H1 (cell line): Measurements from ENCODE around the gene POLR3C. TPM values are rescaled to one million over a fixed set of nuclear protein-coding genes. Genes with fewer than 3 reads are reported as not detected.

Experiments used
- CTCF ChIA-PET: fragments of 300-600 bp; sonication (Branson Sonifier 250); formaldehyde crosslinking; loops from one replicate; lab custom pipeline; 2021; ENCODE audit not compliant: partially characterized antibody; lab: Charles Lee
- POLR2A ChIA-PET: fragments of 300-600 bp; sonication (Branson Sonifier 250); formaldehyde crosslinking; loops from one replicate; lab custom pipeline; 2021; ENCODE audit warnings: inconsistent platforms; ENCODE audit not compliant: partially characterized antibody; lab: Charles Lee
- DNase-seq, 2 experiments: peaks; one replicate each; pipeline versions ENCODE4 v3.0.0 to v3.0.0-alpha.2; 2010 to 2022; ENCODE audit warnings: low spot score in 2 of 2, low read depth in 1 of 2, mixed read lengths in 1 of 2
- FAIRE-seq: peaks from 2 replicates; lab custom pipeline; 2011; peaks lifted over from hg19 to GRCh38; lab: Jason Lieb, UNC
- H2AFZ ChIP-seq: 2 replicates; pipeline ENCODE4 v1.8.1; 2012; ENCODE audit warnings: low read length, inconsistent platforms
- H2AK5ac ChIP-seq: 2 replicates; pipeline ENCODE4 v1.6.1; 2013; ENCODE audit warnings: low read depth, low read length
- H2BK120ac ChIP-seq: replicated peaks from 2 replicates; pipeline ENCODE3; 2013; ENCODE audit warnings: low read depth, low read length, inconsistent platforms
- H2BK12ac ChIP-seq: 2 replicates; pipeline ENCODE4 v1.6.1; 2013; ENCODE audit warnings: low read depth, low read length
- H2BK15ac ChIP-seq: 2 replicates; pipeline ENCODE4 v1.6.1; 2013; ENCODE audit warnings: low read length
- H2BK20ac ChIP-seq: 2 replicates; pipeline ENCODE4 v1.6.1; 2013; ENCODE audit warnings: low read length
- H2BK5ac ChIP-seq: 2 replicates; pipeline ENCODE4 v1.6.1; 2013; ENCODE audit warnings: low read depth, low read length
- H3K14ac ChIP-seq: 2 replicates; pipeline ENCODE4 v1.6.1; 2013; ENCODE audit warnings: inconsistent platforms; ENCODE audit not compliant: insufficient read length
- H3K18ac ChIP-seq: 2 replicates; pipeline ENCODE4 v1.6.1; 2013; ENCODE audit warnings: low read length; ENCODE audit errors: extremely low read depth
- H3K23ac ChIP-seq: 2 replicates; pipeline ENCODE4 v1.6.1; 2013; ENCODE audit warnings: inconsistent platforms; ENCODE audit not compliant: insufficient read length
- H3K23me2 ChIP-seq: 2 replicates; pipeline ENCODE4 v1.6.1; 2013; ENCODE audit warnings: low read depth, low read length
- H3K27ac ChIP-seq: 2 replicates; pipeline ENCODE4 v1.6.1; 2011; ENCODE audit warnings: low read depth, low read length, inconsistent platforms
- H3K27me3 ChIP-seq, 4 experiments: replicated peaks in 1 of 4; 1 replicate in 1 of 4; 2 replicates in 3 of 4; pipeline versions ENCODE4 v1.6.1 to v1.8.1; 2011 to 2013; ENCODE audit warnings: low read length in 3 of 4, mild to moderate bottlenecking in 3 of 4, inconsistent platforms in 2 of 4, mixed read lengths in 2 of 4, moderate library complexity in 1 of 4; ENCODE audit not compliant: control insufficient read depth in 3 of 4, insufficient read depth in 3 of 4; ENCODE audit errors: extremely low read depth in 1 of 4
- H3K36me3 ChIP-seq, 4 experiments: 2 replicates each; pipeline versions ENCODE4 v1.6.1 to v1.8.1; 2011 to 2013; ENCODE audit warnings: mild to moderate bottlenecking in 4 of 4, low read length in 3 of 4, moderate library complexity in 2 of 4, control low read depth in 1 of 4, inconsistent platforms in 1 of 4; ENCODE audit not compliant: insufficient read depth in 4 of 4, control insufficient read depth in 2 of 4
- H3K4ac ChIP-seq: replicated peaks from 2 replicates; pipeline ENCODE3; 2013; ENCODE audit warnings: low read length, low read depth, mixed read lengths, inconsistent platforms; ENCODE audit not compliant: insufficient read length
- H3K4me1 ChIP-seq, 4 experiments: replicated peaks in 1 of 4; 1 replicate in 1 of 4; 2 replicates in 3 of 4; pipeline versions ENCODE4 v1.6.1 to v1.8.1; 2011 to 2013; ENCODE audit warnings: low read length in 3 of 4, inconsistent platforms in 2 of 4, mixed read lengths in 1 of 4; ENCODE audit not compliant: insufficient read depth in 4 of 4, control insufficient read depth in 3 of 4
- H3K4me2 ChIP-seq, 2 experiments: 2 replicates each; pipeline versions ENCODE4 v1.6.1 to v1.8.1; 2011 to 2013; ENCODE audit warnings: low read depth in 2 of 2, low read length in 2 of 2, control low read depth in 1 of 2, inconsistent platforms in 1 of 2, mild to moderate bottlenecking in 1 of 2; ENCODE audit not compliant: insufficient read depth in 1 of 2
- H3K4me3 ChIP-seq, 4 experiments: fragments of 200-600, 300-600 bp in 1 of 4; sonication (generic), shearing (Covaris generic), sonication (Bioruptor Twin) in 1 of 4; 2 replicates each; pipeline versions ENCODE4 v1.5.1 to v1.8.1; 2011 to 2016; ENCODE audit warnings: low read length in 4 of 4, low read depth in 3 of 4, control low read depth in 2 of 4, inconsistent platforms in 2 of 4, mild to moderate bottlenecking in 2 of 4, mixed read lengths in 1 of 4, moderate library complexity in 1 of 4; ENCODE audit not compliant: insufficient read depth in 2 of 4; ENCODE audit errors: extremely low read depth in 1 of 4
- H3K56ac ChIP-seq: replicated peaks from 2 replicates; pipeline ENCODE3; 2013; ENCODE audit warnings: low read depth, mild to moderate bottlenecking, mixed read lengths, low read length, inconsistent platforms; ENCODE audit not compliant: insufficient read length
- H3K79me1 ChIP-seq: 2 replicates; pipeline ENCODE4 v1.6.1; 2013; ENCODE audit warnings: low read depth, low read length, control low read depth
- H3K79me2 ChIP-seq, 2 experiments: 2 replicates each; pipeline versions ENCODE4 v1.6.1 to v1.8.1; 2012 to 2013; ENCODE audit warnings: low read length in 2 of 2, mild to moderate bottlenecking in 2 of 2, inconsistent platforms in 1 of 2; ENCODE audit not compliant: insufficient read depth in 2 of 2, control insufficient read depth in 1 of 2
- H3K9ac ChIP-seq, 4 experiments: replicated peaks in 1 of 4; 1 replicate in 1 of 4; 2 replicates in 3 of 4; pipeline versions ENCODE4 v1.6.1 to v1.8.1; 2011 to 2013; ENCODE audit warnings: low read depth in 3 of 4, low read length in 3 of 4, control low read depth in 2 of 4, mild to moderate bottlenecking in 2 of 4, moderate library complexity in 2 of 4, inconsistent platforms in 1 of 4; ENCODE audit errors: extremely low read depth in 1 of 4
- H3K9me3 ChIP-seq, 2 experiments: 2 replicates each; pipeline versions ENCODE4 v1.6.1 to v1.8.1; 2012 to 2013; ENCODE audit warnings: mild to moderate bottlenecking in 2 of 2, moderate library complexity in 2 of 2, control low read depth in 1 of 2, inconsistent platforms in 1 of 2, low read depth in 1 of 2, low read length in 1 of 2, mixed read lengths in 1 of 2; ENCODE audit not compliant: insufficient read depth in 2 of 2
- H4K20me1 ChIP-seq, 2 experiments: replicated peaks in 1 of 2; 2 replicates each; pipeline versions ENCODE3 to v1.8.1; 2011 to 2013; ENCODE audit warnings: inconsistent platforms in 2 of 2, low read length in 2 of 2, mild to moderate bottlenecking in 1 of 2; ENCODE audit not compliant: insufficient read depth in 2 of 2, control insufficient read depth in 1 of 2
- H4K5ac ChIP-seq: 2 replicates; pipeline ENCODE4 v1.6.1; 2013; ENCODE audit warnings: low read length, low read depth, mixed read lengths, inconsistent platforms; ENCODE audit not compliant: insufficient read length
- H4K8ac ChIP-seq: 2 replicates; pipeline ENCODE4 v1.8.0; 2013; ENCODE audit warnings: mild to moderate bottlenecking, moderate library complexity, low read length, inconsistent platforms; ENCODE audit not compliant: insufficient read depth; ENCODE audit errors: extremely low read depth
- H4K91ac ChIP-seq: replicated peaks from 2 replicates; pipeline ENCODE3; 2013; ENCODE audit warnings: low read length, mixed read lengths, inconsistent platforms; ENCODE audit not compliant: insufficient read length
- BACH1 ChIP-seq: IDR thresholded peaks from 2 replicates; pipeline ENCODE4 v1.6.1; 2012; ENCODE audit warnings: low read length, improper control_type of control experiment
- KDM1A ChIP-seq: fragments of 200-600, 300-600 bp; sonication (generic); IDR thresholded peaks from 2 replicates; pipeline ENCODE4 v1.7.1; 2016; ENCODE audit warnings: mild to moderate bottlenecking, low read length, borderline replicate concordance
- PHF8 ChIP-seq: fragments of 200-600 bp; sonication (generic); conservative IDR thresholded peaks from 2 replicates; pipeline ENCODE4 v1.7.1; 2012; ENCODE audit warnings: low read depth, mild to moderate bottlenecking, inconsistent platforms, low read length, moderate library complexity
- POLR2A ChIP-seq, 2 experiments: IDR thresholded peaks; 1 replicate in 1 of 2; 2 replicates in 1 of 2; pipeline ENCODE4 v1.6.1; 2011; ENCODE audit warnings: low read depth in 2 of 2, low read length in 2 of 2, mild to moderate bottlenecking in 2 of 2; ENCODE audit errors: control extremely low read depth in 1 of 2
- POLR2AphosphoS5 ChIP-seq: IDR thresholded peaks from 2 replicates; pipeline ENCODE4 v1.6.1; 2011; ENCODE audit warnings: low read depth, low read length
- RNF2 ChIP-seq: fragments of 200-900, 300-1000 bp; sonication (generic); IDR thresholded peaks from 2 replicates; pipeline ENCODE4 v1.7.1; 2016; ENCODE audit warnings: borderline replicate concordance, low read depth, mild to moderate bottlenecking, antibody characterized with exemption, low read length; ENCODE audit not compliant: poor library complexity, severe bottlenecking; ENCODE audit errors: missing control alignments
- SAP30 ChIP-seq: fragments of 300-600 bp; sonication (generic); IDR thresholded peaks from 2 replicates; pipeline ENCODE4 v1.7.1; 2012; ENCODE audit warnings: low read length, moderate library complexity, mild to moderate bottlenecking, inconsistent platforms; ENCODE audit not compliant: insufficient read depth, insufficient replicate concordance
- SIRT6 ChIP-seq: IDR thresholded peaks from one replicate; pipeline ENCODE4 v1.7.1; 2012; ENCODE audit warnings: low read length, inconsistent platforms
- SRF ChIP-seq: IDR thresholded peaks from 2 replicates; pipeline ENCODE4 v1.6.1; 2011; ENCODE audit warnings: mild to moderate bottlenecking, low read depth, low read length, moderate library complexity
- TBP ChIP-seq: IDR thresholded peaks from 2 replicates; pipeline ENCODE4 v1.6.1; 2011; ENCODE audit warnings: low read depth, low read length, improper control_type of control experiment
- USF2 ChIP-seq: IDR thresholded peaks from 2 replicates; pipeline ENCODE4 v1.6.1; 2011; ENCODE audit warnings: low read length, improper control_type of control experiment
- whole genome bisulfite sequencing, 2 experiments: shearing (Covaris generic) in 1 of 2; methylation state at CpG; one replicate each; pipeline versions ENCODE4 v1.1.6 to v1.1.7; 2013 to 2015; ENCODE audit warnings: low lambda C conversion rate in 2 of 2, mixed read lengths in 2 of 2, inconsistent platforms in 1 of 2, low coverage in 1 of 2, missing lambda C conversion rate in 1 of 2; ENCODE audit not compliant: insufficient replicate concordance in 2 of 2, insufficient coverage in 1 of 2, insufficient read length in 1 of 2; ENCODE audit errors: extremely low coverage in 1 of 2, missing lambda C conversion rate in 1 of 2; 5-methylcytosine and 5-hydroxymethylcytosine counted together
- polyA plus RNA-seq, 7 experiments: library from polyadenylated mRNA; depleted of rRNA in 3 of 7; stranded (reverse) in 5 of 7; unstranded in 2 of 7; fragments of >200 nt in 5 of 7; fragments of 200-250 nt in 2 of 7; gene quantifications; 1 replicate in 5 of 7; 2 replicates in 1 of 7; 4 replicates in 1 of 7; pipeline versions ENCODE4 v1.2.1 to v1.2.3, GENCODE V29; 2011 to 2013; ENCODE audit warnings: missing spikeins in 2 of 7, mixed read lengths in 2 of 7
- total RNA-seq: library from RNA; stranded (reverse); fragmentation: NEBNext Ultra II Directional; extraction: Animal tissue kit (Norgen Biotek cat#: 25700); gene quantifications from 2 replicates; pipeline ENCODE4 v1.2.1, GENCODE V29; 2021

The POLR3C gene
- total and polyA plus RNA-seq, 2 of the 8 experiments (the other 6 are each of a cell fraction or from before 2014, with no cell fraction given): 26.8 TPM

GRCh38 chr1:145859491-145860023 is 35.6 kb downstream of the POLR3C start:
- Histone ChIP-seq H4K91ac (peak overlapping the region; percentile 62), H3K18ac (peak overlapping the region; percentile 95), H2BK120ac (no peak overlapping the region), H3K4ac (no peak overlapping the region), H3K4me2 (peak overlapping the region; percentile 63 to 77), H3K56ac (peak overlapping the region; percentile 52), H3K36me3 (peaks cover 10 to 22% (median 18%) of the 10 kb centered on the region in 4 experiments), H3K4me3 (peak overlapping the region; percentile 63 to 95 (median 89)), H4K5ac (peak overlapping the region; percentile 90), H3K79me1 (peaks cover 5% of the 10 kb centered on the region; the same call in 1 of the 2 replicates), H3K4me1 (peaks cover 0 to 5% (median 3%) of the 10 kb centered on the region in 4 experiments; a peak in 4 of 7 replicates), H3K27ac (peak overlapping the region; percentile 70), H3K9ac (peak overlapping the region in 3 of 4 experiments; percentile 67 to 75 (median 73); a peak in 6 of 7 replicates), H3K9me3 (peaks cover 4 to 5% of the 10 kb centered on the region in 2 experiments; a peak in 2 of 4 replicates), H2BK20ac (no peak overlapping the region), H2BK12ac (no peak overlapping the region), H2AFZ (peak overlapping the region; percentile 93), H3K79me2 (peaks cover 0 to 11% of the 10 kb centered on the region in 2 experiments; a peak in 1 of 4 replicates), H2BK5ac (peak overlapping the region; percentile 90; the same call in 1 of the 2 replicates), H4K20me1 (no peaks in the 10 kb centered on the region), H3K27me3 (no peaks in the 10 kb centered on the region), H2AK5ac (no peak overlapping the region), H3K23ac (no peak overlapping the region), H2BK15ac (peak overlapping the region; percentile 81; the same call in 1 of the 2 replicates), H3K14ac (no peak overlapping the region), H3K23me2 (peaks cover 7% of the 10 kb centered on the region), H4K8ac (peak overlapping the region; percentile 92)
- FAIRE-seq (no peak), DNase-seq (peak; percentile 47 to 88)
- ChIA-PET POLR2A (interaction anchor here (1.0 to 8.1 kb wide), 22 partner anchors 8 to 192 kb away, joined by 3 to 95 read pairs (median 8); partner anchors contain the start of genes ANKRD35, NUDT17, PEX11B and POLR3C), CTCF (interaction anchor here (0.6 to 12.9 kb wide), 14 partner anchors 11 to 179 kb away, joined by 3 to 214 read pairs (median 4); partner anchors contain the start of gene NUDT17)
- 0% methylated on average over 28 of the region's 41 CpGs; no CpG with 5 or more reads in 1 of the 2 experiments for WGBS, 2 experiments
- TF ChIP-seq SRF: no peak
- TF ChIP-seq TBP: peak; percentile 56; the same call in 1 of the 2 replicates
- TF ChIP-seq POLR2A (IDR thresholded peaks at IDR 0.05; ENCODE audit: control extremely low read depth in 1 of 2, low read depth in 2 of 2, low read length in 2 of 2): peak in 1 of 2 experiments; percentile 77; a peak in 2 of 3 replicates
- no peak; the same call in 1 of the 2 replicates for TF ChIP-seq KDM1A
- no peak for TF ChIP-seq USF2
- TF ChIP-seq RNF2: no peak
- peak; percentile 78 for TF ChIP-seq PHF8
- TF ChIP-seq POLR2AphosphoS5: peak; percentile 50; the same call in 1 of the 2 replicates
- TF ChIP-seq SAP30: peak; percentile 4
- TF ChIP-seq SIRT6: no peak
- no peak for TF ChIP-seq BACH1
